ENCODE results near the gene LRPAP1. TPM values are rescaled to one million over a fixed set of nuclear protein-coding genes. Genes with fewer than 3 reads are reported as not detected.

Gene LRPAP1
- total RNA-seq, 1 experiment from 2014 or later, result 131 TPM

- in situ Hi-C loops (cut with HindIII; ENCODE audit: low sequenced_read_pairs), result no loop called here
- DNase-seq (ENCODE audit: low spot score), result no peak
Observed at GRCh38 chr4:3522651-3523050, 9.6 kb downstream of the LRPAP1 start.

GRCh38 chr4:3522326-3522640 lies 9.9 kb downstream of the LRPAP1 start:
- in situ Hi-C loops (cut with HindIII; ENCODE audit: low sequenced_read_pairs), result no loop called here
- DNase-seq (ENCODE audit: low spot score), result no peak

- in situ Hi-C loops (cut with HindIII; ENCODE audit: low sequenced_read_pairs), result no loop called here
- DNase-seq (ENCODE audit: low spot score), result peak; percentile 81
Observed at GRCh38 chr4:3521621-3522325, 10.4 kb downstream of the LRPAP1 start.

- in situ Hi-C loops (cut with HindIII; ENCODE audit: low sequenced_read_pairs), result no loop called here
- DNase-seq (ENCODE audit: low spot score), result no peak
Observed at GRCh38 chr4:3520796-3521600, 11.2 kb downstream of the LRPAP1 start.

- no peak for DNase-seq (ENCODE audit: low spot score)
- in situ Hi-C loops (cut with HindIII; ENCODE audit: low sequenced_read_pairs), result no loop called here
Observed at GRCh38 chr4:3520276-3520675, 11.9 kb downstream of the LRPAP1 start.

- no peak for DNase-seq (ENCODE audit: low spot score)
- in situ Hi-C loops (cut with HindIII; ENCODE audit: low sequenced_read_pairs), result no loop called here
Observed at GRCh38 chr4:3519468-3520264, 12.6 kb downstream of the LRPAP1 start.

- DNase-seq (ENCODE audit: low spot score), result no peak
- in situ Hi-C loops (cut with HindIII; ENCODE audit: low sequenced_read_pairs), result no loop called here
Observed at GRCh38 chr4:3518941-3519340, 13.3 kb downstream of the LRPAP1 start.

- DNase-seq (ENCODE audit: low spot score), result no peak
- in situ Hi-C loops (cut with HindIII; ENCODE audit: low sequenced_read_pairs), result no loop called here
Observed at GRCh38 chr4:3518511-3518880, 13.7 kb downstream of the LRPAP1 start.

- DNase-seq (ENCODE audit: low spot score), result no peak
- in situ Hi-C loops (cut with HindIII; ENCODE audit: low sequenced_read_pairs), result no loop called here
Observed at GRCh38 chr4:3517731-3518510, 14.3 kb downstream of the LRPAP1 start.

GRCh38 chr4:3516836-3517730 lies 15.1 kb downstream of the LRPAP1 start:
- in situ Hi-C loops (cut with HindIII; ENCODE audit: low sequenced_read_pairs), result no loop called here
- DNase-seq (ENCODE audit: low spot score), result no peak

GRCh38 chr4:3516061-3516835 lies 16.0 kb downstream of the LRPAP1 start:
- no peak for DNase-seq (ENCODE audit: low spot score)
- in situ Hi-C loops (cut with HindIII; ENCODE audit: low sequenced_read_pairs), result no loop called here

- in situ Hi-C loops (cut with HindIII; ENCODE audit: low sequenced_read_pairs), result no loop called here
- no peak for DNase-seq (ENCODE audit: low spot score)
Observed at GRCh38 chr4:3515646-3516045, 16.6 kb downstream of the LRPAP1 start.

- no peak for DNase-seq (ENCODE audit: low spot score)
- in situ Hi-C loops (cut with HindIII; ENCODE audit: low sequenced_read_pairs), result no loop called here
Observed at GRCh38 chr4:3514806-3515501, 17.3 kb downstream of the LRPAP1 start.

- no peak for DNase-seq (ENCODE audit: low spot score)
- in situ Hi-C loops (cut with HindIII; ENCODE audit: low sequenced_read_pairs), result no loop called here
Observed at GRCh38 chr4:3514221-3514780, 17.9 kb downstream of the LRPAP1 start.

GRCh38 chr4:3513807-3514206 lies 18.4 kb downstream of the LRPAP1 start:
- in situ Hi-C loops (cut with HindIII; ENCODE audit: low sequenced_read_pairs), result no loop called here
- no peak for DNase-seq (ENCODE audit: low spot score)

- in situ Hi-C loops (cut with HindIII; ENCODE audit: low sequenced_read_pairs), result no loop called here
- no peak for DNase-seq (ENCODE audit: low spot score)
Observed at GRCh38 chr4:3512719-3513118, 19.5 kb downstream of the LRPAP1 start.

GRCh38 chr4:3512279-3512678 lies 19.9 kb downstream of the LRPAP1 start:
- DNase-seq (ENCODE audit: low spot score), result no peak
- in situ Hi-C loops (cut with HindIII; ENCODE audit: low sequenced_read_pairs), result no loop called here

Measured in G401 (cell line).